Measurements from ENCODE around the gene AATF. TPM values are rescaled to one million over a fixed set of nuclear protein-coding genes. Genes with fewer than 3 reads are reported as not detected.

The AATF gene
- total RNA-seq, 1 donor from 2014 or later: 28.9 TPM

DNA sequence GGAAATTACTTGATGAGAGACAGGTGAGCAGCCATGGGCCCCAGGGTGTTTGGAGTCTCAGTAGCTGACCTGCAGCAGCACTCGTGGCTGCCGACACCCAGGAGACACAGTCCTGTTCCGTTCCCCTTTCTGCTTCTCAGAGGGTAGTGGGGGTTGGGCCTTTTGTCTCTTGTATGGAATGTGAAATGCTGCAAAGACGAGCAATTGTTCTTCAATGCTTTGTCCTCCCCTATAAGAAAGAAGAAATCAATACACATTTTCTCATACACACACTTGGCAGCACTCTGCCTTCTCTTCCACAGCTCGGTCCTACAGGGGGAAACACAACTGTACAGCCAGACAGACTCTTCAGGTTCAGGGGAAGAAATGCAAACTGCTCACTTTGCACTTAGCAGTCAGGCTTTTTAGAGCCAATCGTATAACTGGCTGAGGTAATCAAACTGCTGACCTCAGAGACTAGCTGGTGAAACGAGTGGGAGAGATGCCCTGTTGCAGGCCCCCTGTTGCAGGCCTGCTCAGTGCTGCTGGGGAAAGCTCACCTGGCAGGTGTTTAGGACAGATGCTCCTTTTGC lies 96.7 kb downstream of the AATF start:
- no peaks in the 10 kb centered on the region for H3K9me3 ChIP-seq (ENCODE audit: low read depth)
- no peak overlapping the region for H3K27ac Mint-ChIP-seq
- H3K4me3 ChIP-seq: no peak overlapping the region
- TF ChIP-seq, protein P1, sequence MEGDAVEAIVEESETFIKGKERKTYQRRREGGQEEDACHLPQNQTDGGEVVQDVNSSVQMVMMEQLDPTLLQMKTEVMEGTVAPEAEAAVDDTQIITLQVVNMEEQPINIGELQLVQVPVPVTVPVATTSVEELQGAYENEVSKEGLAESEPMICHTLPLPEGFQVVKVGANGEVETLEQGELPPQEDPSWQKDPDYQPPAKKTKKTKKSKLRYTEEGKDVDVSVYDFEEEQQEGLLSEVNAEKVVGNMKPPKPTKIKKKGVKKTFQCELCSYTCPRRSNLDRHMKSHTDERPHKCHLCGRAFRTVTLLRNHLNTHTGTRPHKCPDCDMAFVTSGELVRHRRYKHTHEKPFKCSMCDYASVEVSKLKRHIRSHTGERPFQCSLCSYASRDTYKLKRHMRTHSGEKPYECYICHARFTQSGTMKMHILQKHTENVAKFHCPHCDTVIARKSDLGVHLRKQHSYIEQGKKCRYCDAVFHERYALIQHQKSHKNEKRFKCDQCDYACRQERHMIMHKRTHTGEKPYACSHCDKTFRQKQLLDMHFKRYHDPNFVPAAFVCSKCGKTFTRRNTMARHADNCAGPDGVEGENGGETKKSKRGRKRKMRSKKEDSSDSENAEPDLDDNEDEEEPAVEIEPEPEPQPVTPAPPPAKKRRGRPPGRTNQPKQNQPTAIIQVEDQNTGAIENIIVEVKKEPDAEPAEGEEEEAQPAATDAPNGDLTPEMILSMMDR (IDR thresholded peaks at IDR 0.05): no peak
- TF ChIP-seq EZH2 (IDR thresholded peaks at IDR 0.05) (no peak), EZH2phosphoT487 (IDR thresholded peaks at IDR 0.05) (no peak)
- peaks cover 2% of the 10 kb centered on the region for H3K36me3 Mint-ChIP-seq
- H3K4me3 Mint-ChIP-seq: no peak overlapping the region
- no peak overlapping the region for H2AFZ ChIP-seq (replicated peaks)
- no peaks in the 10 kb centered on the region for H3K27me3 ChIP-seq
- H3K36me3 ChIP-seq: no peaks in the 10 kb centered on the region
- peak overlapping the region; percentile 7 for H3K4me2 ChIP-seq
- no peaks in the 10 kb centered on the region for H3K27me3 Mint-ChIP-seq (ENCODE audit: insufficient read depth, low read depth)
- H3K9me3 Mint-ChIP-seq: no peaks in the 10 kb centered on the region
- peaks cover 41% of the 10 kb centered on the region for H3K4me1 Mint-ChIP-seq
- no peak overlapping the region for H3K27ac ChIP-seq
- DNase-seq (ENCODE audit: low spot score): peak; percentile 53
- no peak overlapping the region for H3K9ac ChIP-seq
- H3K79me2 ChIP-seq (ENCODE audit: low read depth): no peaks in the 10 kb centered on the region
- H3K4me1 ChIP-seq: peaks cover 17% of the 10 kb centered on the region
- peaks cover 5% of the 10 kb centered on the region for H3F3A ChIP-seq (ENCODE audit: low read depth)
- peaks cover 7% of the 10 kb centered on the region for H4K20me1 ChIP-seq (ENCODE audit: low read depth)

DNA sequence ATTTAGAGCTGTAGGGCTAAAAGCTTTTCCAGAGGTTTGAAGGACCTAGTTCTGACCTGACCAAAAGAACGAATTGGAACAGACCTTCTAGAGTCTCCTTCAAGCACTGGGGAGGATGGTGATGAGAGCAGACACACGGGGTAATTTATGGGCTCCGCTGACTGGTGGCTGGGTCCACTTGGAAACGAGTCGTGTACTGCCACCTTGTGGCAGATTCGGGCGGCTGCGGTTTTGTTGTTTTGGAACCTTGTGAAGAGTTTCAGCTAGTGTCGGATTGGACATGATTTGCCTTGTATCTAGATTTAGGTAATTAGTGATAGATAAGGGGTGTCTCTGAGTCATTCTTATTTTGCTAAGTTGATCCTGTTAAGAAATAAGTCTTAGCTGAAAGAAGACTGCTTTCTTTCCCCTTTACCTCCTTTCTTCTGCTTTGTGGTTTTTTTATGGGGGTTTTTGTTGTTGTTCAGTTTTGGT lies 98.9 kb downstream of the AATF start:
- Mint-ChIP-seq H3K4me1 (peaks cover 57% of the 10 kb centered on the region), H3K36me3 (peaks cover 2% of the 10 kb centered on the region), H3K4me3 (no peak overlapping the region), H3K27me3 (ENCODE audit: insufficient read depth, low read depth) (peaks cover 3% of the 10 kb centered on the region), H3K27ac (no peak overlapping the region), H3K9me3 (no peaks in the 10 kb centered on the region)
- Histone ChIP-seq H3K36me3 (no peaks in the 10 kb centered on the region), H3K4me2 (no peak overlapping the region), H3K9ac (no peak overlapping the region), H3K27me3 (no peaks in the 10 kb centered on the region), H3K4me1 (peaks cover 17% of the 10 kb centered on the region), H2AFZ (replicated peaks) (no peak overlapping the region), H3K4me3 (no peak overlapping the region), H3K9me3 (ENCODE audit: low read depth) (no peaks in the 10 kb centered on the region), H3K79me2 (ENCODE audit: low read depth) (no peaks in the 10 kb centered on the region), H3K27ac (no peak overlapping the region), H4K20me1 (ENCODE audit: low read depth) (peaks cover 7% of the 10 kb centered on the region), H3F3A (ENCODE audit: low read depth) (peaks cover 5% of the 10 kb centered on the region)
- no peak for TF ChIP-seq EZH2 (IDR thresholded peaks at IDR 0.05)
- TF ChIP-seq, protein P1 (IDR thresholded peaks at IDR 0.05): peak; percentile 99
- TF ChIP-seq EZH2phosphoT487 (IDR thresholded peaks at IDR 0.05): no peak
- peak; percentile 92 for DNase-seq (ENCODE audit: low spot score)

DNA sequence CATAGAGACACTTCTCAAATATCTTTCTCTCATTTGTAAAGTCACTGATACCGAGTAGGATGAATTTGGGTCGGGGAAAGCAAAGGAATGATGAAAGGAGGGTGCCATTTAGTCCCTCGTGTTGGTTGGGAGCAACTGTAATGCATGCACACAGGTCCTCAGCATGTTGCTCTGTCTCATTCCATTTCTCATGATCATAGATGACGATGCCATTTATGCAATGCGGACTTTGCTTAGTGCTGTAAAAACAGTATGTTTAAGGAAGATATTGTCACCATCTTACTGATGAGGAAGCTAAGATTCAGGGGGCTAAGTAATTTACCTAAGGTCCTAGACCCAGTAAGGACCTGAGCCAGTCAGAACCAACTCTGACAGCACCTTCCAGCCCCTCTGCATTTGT lies 100.1 kb downstream of the AATF start:
- Histone ChIP-seq H3K4me3 (no peak overlapping the region), H3K9ac (no peak overlapping the region), H3K4me2 (no peak overlapping the region), H3K9me3 (ENCODE audit: low read depth) (no peaks in the 10 kb centered on the region), H3K27ac (no peak overlapping the region), H2AFZ (replicated peaks) (no peak overlapping the region), H3F3A (ENCODE audit: low read depth) (peaks cover 5% of the 10 kb centered on the region), H4K20me1 (ENCODE audit: low read depth) (peaks cover 4% of the 10 kb centered on the region), H3K27me3 (no peaks in the 10 kb centered on the region), H3K4me1 (peaks cover 17% of the 10 kb centered on the region), H3K36me3 (no peaks in the 10 kb centered on the region), H3K79me2 (ENCODE audit: low read depth) (no peaks in the 10 kb centered on the region)
- DNase-seq (ENCODE audit: low spot score): no peak
- Mint-ChIP-seq H3K4me1 (peaks cover 52% of the 10 kb centered on the region), H3K27me3 (ENCODE audit: insufficient read depth, low read depth) (peaks cover 3% of the 10 kb centered on the region), H3K4me3 (no peak overlapping the region), H3K27ac (no peak overlapping the region), H3K36me3 (no peaks in the 10 kb centered on the region), H3K9me3 (no peaks in the 10 kb centered on the region)
- TF ChIP-seq, protein P1 (IDR thresholded peaks at IDR 0.05): no peak
- TF ChIP-seq EZH2 (IDR thresholded peaks at IDR 0.05) (no peak), EZH2phosphoT487 (IDR thresholded peaks at IDR 0.05) (no peak)
